Panc1 (cell line): Measurements from ENCODE around the gene TJP1. TPM values are rescaled to one million over a fixed set of nuclear protein-coding genes. Genes with fewer than 3 reads are reported as not detected.
"Not testable (repeated sequence)": the region's sequence is repeated elsewhere in the genome, so short reads cannot be mapped to it uniquely, and the experiment has no call there.

ENCODE experiments used
- ATAC-seq: fragments of 200-7000 bp; cut with Tn5 transposase; 2 replicates; pipeline ENCODE4 v1.9.1; 2020; ENCODE audit warnings: mild to moderate bottlenecking, moderate library complexity
- BruUV-seq: library from RNA; stranded (reverse); fragments of 400-500 nt; replicated peaks from 2 replicates; lab custom pipeline; 2021; lab: Mats Ljungman, UMichigan
- CTCF ChIA-PET: fragments of 300-600 bp; sonication (Branson Sonifier 250); formaldehyde crosslinking; loops from one replicate; lab custom pipeline; 2022; ENCODE audit warnings: antibody characterized with exemption; lab: Charles Lee
- POLR2A ChIA-PET: fragments of 300-600 bp; sonication (Branson Sonifier 250); formaldehyde crosslinking; loops from one replicate; lab custom pipeline; 2022; ENCODE audit warnings: antibody characterized with exemption; lab: Charles Lee
- DNase-seq: peaks from one replicate; pipeline ENCODE4 v3.0.0-alpha.2; 2010; ENCODE audit warnings: low read depth, low spot score
- H3K27ac ChIP-seq: 2 replicates; pipeline ENCODE4 v1.5.1; 2011; ENCODE audit warnings: mild to moderate bottlenecking, low read length, inconsistent platforms
- H3K27me3 ChIP-seq: fragments of 200-500 bp; sonication (Bioruptor generic); 2 replicates; pipeline ENCODE4 v1.6.0; 2014; ENCODE audit warnings: low read length, inconsistent platforms; ENCODE audit not compliant: control insufficient read depth, insufficient read depth
- H3K36me3 ChIP-seq: fragments of 200-500 bp; sonication (Bioruptor generic); 2 replicates; pipeline ENCODE4 v1.5.1; 2014; ENCODE audit warnings: inconsistent platforms, mild to moderate bottlenecking, low read length, moderate library complexity; ENCODE audit not compliant: control insufficient read depth, insufficient read depth
- H3K4me1 ChIP-seq: 2 replicates; pipeline ENCODE4 v1.5.1; 2011; ENCODE audit warnings: inconsistent platforms, mild to moderate bottlenecking, low read length, moderate library complexity; ENCODE audit not compliant: control insufficient read depth, insufficient read depth
- H3K4me3 ChIP-seq, 2 experiments: 2 replicates each; pipeline ENCODE4 v1.5.1; 2011 to 2012; ENCODE audit warnings: low read depth in 2 of 2, low read length in 2 of 2, mild to moderate bottlenecking in 2 of 2, inconsistent platforms in 1 of 2, moderate library complexity in 1 of 2
- H3K9me3 ChIP-seq: fragments of 200-500 bp; sonication (Bioruptor generic); 2 replicates; pipeline ENCODE4 v1.5.1; 2014; ENCODE audit warnings: low read depth, mild to moderate bottlenecking, inconsistent platforms, low read length, moderate library complexity; ENCODE audit not compliant: control insufficient read depth, insufficient read depth
- CTCF ChIP-seq: fragments of 450-650 bp; IDR thresholded peaks from 2 replicates; pipeline ENCODE4 v1.5.1; 2017; ENCODE audit warnings: mild to moderate bottlenecking
- POLR2AphosphoS5 ChIP-seq: IDR thresholded peaks from 2 replicates; pipeline ENCODE4 v1.6.1; 2012; ENCODE audit warnings: mild to moderate bottlenecking, low read depth, low read length, moderate library complexity
- REST ChIP-seq, 2 experiments: IDR thresholded peaks; 2 replicates each; pipeline ENCODE4 v1.6.1; 2011 to 2012; ENCODE audit warnings: low read depth in 2 of 2, control low read depth in 1 of 2, low read length in 1 of 2, mild to moderate bottlenecking in 1 of 2, moderate library complexity in 1 of 2; ENCODE audit not compliant: insufficient read depth in 1 of 2
- SIN3A ChIP-seq: IDR thresholded peaks from 2 replicates; pipeline ENCODE4 v1.6.1; 2012; ENCODE audit warnings: low read depth, mild to moderate bottlenecking, low read length, moderate library complexity, borderline replicate concordance; ENCODE audit not compliant: insufficient read depth
- TCF7L2 ChIP-seq: IDR thresholded peaks from 2 replicates; pipeline ENCODE4 v1.6.1; 2011; ENCODE audit warnings: mild to moderate bottlenecking, low read depth, low read length, inconsistent platforms
- in situ Hi-C: cut with HindIII; loops from 2 replicates; pipeline ENCODE4 v1.10.0; 2016; ENCODE audit warnings: low sequenced_read_pairs, low pct_unique_long_range_greater_than_20kb
- intact Hi-C: fragments of 100-400 bp; cut with micrococcal nuclease; formaldehyde crosslinking; loops from one replicate; pipeline ENCODE4 v1.10.0; 2022; ENCODE audit not compliant: unreplicated experiment
- total RNA-seq: library from RNA; stranded (reverse); gene quantifications from one replicate; pipeline ENCODE4 v1.2.1, GENCODE V29; 2021; ENCODE audit not compliant: unreplicated experiment

TJP1 gene
- total RNA-seq, 1 experiment from 2014 or later: 79.1 TPM

GRCh38 chr15:29672923-29673809 is 149.1 kb downstream of the TJP1 start:
- in situ Hi-C loops: no loop called here
- no peaks in the 10 kb centered on the region for H3K9me3 ChIP-seq
- ATAC-seq (no peak), DNase-seq (no peak)
- intact Hi-C loops: no loop called here
- POLR2A ChIA-PET: no interaction called here
- no peak overlapping the region for H3K4me3 ChIP-seq
- no peak for TF ChIP-seq SIN3A
- TF ChIP-seq POLR2AphosphoS5: no peak
- TF ChIP-seq REST (IDR thresholded peaks at IDR 0.05; ENCODE audit: insufficient read depth in 1 of 2, low read depth in 2 of 2, low read length in 1 of 2): no peak
- no peak for TF ChIP-seq CTCF
- no peak for TF ChIP-seq TCF7L2
- H3K27me3 ChIP-seq: no peaks in the 10 kb centered on the region
- CTCF ChIA-PET: no interaction called here
- peaks cover 15% of the 10 kb centered on the region for H3K4me1 ChIP-seq
- no peak overlapping the region for H3K27ac ChIP-seq
- no TSS peak for BruUV-seq
- no peaks in the 10 kb centered on the region for H3K36me3 ChIP-seq

- DNase-seq (no peak), ATAC-seq (no peak)
- no peaks in the 10 kb centered on the region for H3K9me3 ChIP-seq
- H3K27me3 ChIP-seq: no peaks in the 10 kb centered on the region
- H3K36me3 ChIP-seq: no peaks in the 10 kb centered on the region
- TF ChIP-seq SIN3A (no peak), REST (IDR thresholded peaks at IDR 0.05; ENCODE audit: insufficient read depth in 1 of 2, low read depth in 2 of 2, low read length in 1 of 2) (no peak), POLR2AphosphoS5 (no peak), TCF7L2 (no peak), CTCF (no peak)
- in situ Hi-C loops: no loop called here
- no peak overlapping the region for H3K27ac ChIP-seq
- no TSS peak for BruUV-seq
- POLR2A ChIA-PET: no interaction called here
- CTCF ChIA-PET: no interaction called here
- peaks cover 15% of the 10 kb centered on the region for H3K4me1 ChIP-seq
- intact Hi-C loops: no loop called here
- H3K4me3 ChIP-seq: no peak overlapping the region
Measured at GRCh38 chr15:29672446-29672845, 149.8 kb downstream of the TJP1 start.

GRCh38 chr15:29672046-29672445 is 150.2 kb downstream of the TJP1 start:
- POLR2A ChIA-PET: not testable (repeated sequence)

More at GRCh38 chr15:29672046-29672445, 150.2 kb downstream of the TJP1 start:
- H3K4me3 ChIP-seq, intact Hi-C loops, H3K27me3 ChIP-seq, H3K9me3 ChIP-seq, in situ Hi-C loops, DNase-seq, H3K36me3 ChIP-seq, H3K27ac ChIP-seq, ATAC-seq, CTCF ChIA-PET, BruUV-seq: not testable (repeated sequence)
- H3K4me1 ChIP-seq: peaks cover 15% of the 10 kb centered on the region
